GM12874 (cell line): ENCODE measurements around the gene CCDC91.

ENCODE experiments used
- TF ChIP-seq, protein P1 (sequence below): IDR thresholded peaks from 2 replicates; pipeline ENCODE4 v1.5.1; 2011; ENCODE audit warnings: low read depth, mild to moderate bottlenecking, control low read depth, low read length, moderate library complexity; ENCODE audit not compliant: insufficient read depth

The CCDC91 gene

DNA sequence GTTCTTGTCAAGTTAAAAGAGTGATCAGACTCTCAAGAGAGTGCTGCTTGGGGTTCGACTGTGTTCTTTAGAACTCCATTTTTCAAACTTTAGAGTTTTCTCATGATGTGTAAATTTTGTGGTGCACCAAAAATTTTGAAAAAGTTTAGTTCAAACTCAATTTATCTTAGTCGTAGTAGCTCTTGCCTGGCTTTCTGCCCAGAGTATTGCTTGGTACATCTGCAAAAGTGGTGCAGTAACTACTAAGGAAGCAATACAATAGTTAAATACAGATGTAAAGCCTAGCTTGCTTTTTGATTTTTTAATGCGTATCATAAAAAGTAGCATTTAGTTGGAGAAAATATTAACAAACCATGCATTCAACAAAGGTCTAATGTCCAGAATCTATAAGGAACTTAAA is 9.5 kb upstream of the CCDC91 start:
- TF ChIP-seq, protein P1, sequence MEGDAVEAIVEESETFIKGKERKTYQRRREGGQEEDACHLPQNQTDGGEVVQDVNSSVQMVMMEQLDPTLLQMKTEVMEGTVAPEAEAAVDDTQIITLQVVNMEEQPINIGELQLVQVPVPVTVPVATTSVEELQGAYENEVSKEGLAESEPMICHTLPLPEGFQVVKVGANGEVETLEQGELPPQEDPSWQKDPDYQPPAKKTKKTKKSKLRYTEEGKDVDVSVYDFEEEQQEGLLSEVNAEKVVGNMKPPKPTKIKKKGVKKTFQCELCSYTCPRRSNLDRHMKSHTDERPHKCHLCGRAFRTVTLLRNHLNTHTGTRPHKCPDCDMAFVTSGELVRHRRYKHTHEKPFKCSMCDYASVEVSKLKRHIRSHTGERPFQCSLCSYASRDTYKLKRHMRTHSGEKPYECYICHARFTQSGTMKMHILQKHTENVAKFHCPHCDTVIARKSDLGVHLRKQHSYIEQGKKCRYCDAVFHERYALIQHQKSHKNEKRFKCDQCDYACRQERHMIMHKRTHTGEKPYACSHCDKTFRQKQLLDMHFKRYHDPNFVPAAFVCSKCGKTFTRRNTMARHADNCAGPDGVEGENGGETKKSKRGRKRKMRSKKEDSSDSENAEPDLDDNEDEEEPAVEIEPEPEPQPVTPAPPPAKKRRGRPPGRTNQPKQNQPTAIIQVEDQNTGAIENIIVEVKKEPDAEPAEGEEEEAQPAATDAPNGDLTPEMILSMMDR, result no peak

DNA sequence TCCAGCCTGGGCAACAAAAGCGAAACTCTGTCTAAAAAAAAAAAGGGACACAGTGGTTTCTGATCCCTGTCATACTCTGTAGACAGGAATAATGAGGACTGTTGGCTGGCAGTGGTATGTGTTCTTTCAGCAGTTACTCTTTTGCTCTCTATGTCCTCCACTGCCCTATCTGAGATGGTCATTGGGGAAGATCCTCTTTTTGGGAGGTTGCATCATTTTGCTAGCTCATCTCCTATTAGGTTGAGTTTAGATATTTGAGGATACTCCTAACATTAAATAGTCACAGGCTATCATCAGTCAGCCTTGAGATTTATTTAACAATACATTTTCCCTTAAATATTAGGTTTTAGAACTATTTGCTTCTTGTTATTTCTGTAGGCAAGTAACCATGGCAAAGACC is 5.9 kb upstream of the CCDC91 start:
- TF ChIP-seq, protein P1, result no peak

DNA sequence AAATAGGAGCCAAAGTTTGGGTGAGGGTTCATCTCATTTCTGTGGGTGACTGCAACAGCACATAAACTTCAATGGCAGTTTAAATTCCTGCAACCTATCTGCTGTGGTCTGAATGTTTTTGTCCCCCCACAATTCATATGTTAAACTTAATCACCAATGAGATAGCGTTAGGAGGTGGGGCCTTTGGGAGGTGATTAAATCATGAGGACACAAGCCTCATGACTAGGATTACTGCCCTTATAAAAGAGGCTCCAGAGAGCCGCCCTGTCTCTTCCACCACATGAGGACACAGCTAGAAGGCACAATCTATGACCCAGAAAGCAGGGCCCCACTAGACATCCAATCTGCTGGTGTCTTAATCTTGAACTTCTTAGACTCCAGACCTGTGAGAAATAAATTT is 3.8 kb upstream of the CCDC91 start:
- TF ChIP-seq, protein P1, result no peak

DNA sequence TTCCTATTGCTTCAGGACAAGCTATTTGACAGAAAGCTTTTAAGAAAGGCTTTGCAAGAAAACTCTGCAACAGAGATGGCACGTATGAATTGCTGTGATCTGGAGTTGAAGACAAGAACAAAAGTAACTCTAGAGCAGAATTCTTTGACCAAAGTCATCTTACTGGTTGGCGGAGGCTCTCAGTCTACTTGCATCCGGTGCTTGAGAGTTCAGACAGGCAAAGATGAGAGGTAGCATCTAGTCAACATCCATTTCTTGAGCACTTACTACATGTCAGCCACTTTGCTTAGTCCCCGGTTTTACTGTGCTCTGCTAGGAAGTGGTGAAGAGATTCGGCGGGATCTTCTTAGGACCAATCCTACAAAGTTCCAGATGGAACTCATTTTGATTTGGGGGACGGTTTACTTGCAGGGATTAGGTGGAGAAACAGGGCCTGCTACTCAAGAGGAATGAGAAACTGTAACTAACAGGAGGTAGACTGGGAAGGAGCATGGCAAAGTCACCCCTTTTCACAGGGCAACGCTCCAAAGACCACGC is 404 bp upstream of the CCDC91 start:
- TF ChIP-seq, protein P1, result no peak

DNA sequence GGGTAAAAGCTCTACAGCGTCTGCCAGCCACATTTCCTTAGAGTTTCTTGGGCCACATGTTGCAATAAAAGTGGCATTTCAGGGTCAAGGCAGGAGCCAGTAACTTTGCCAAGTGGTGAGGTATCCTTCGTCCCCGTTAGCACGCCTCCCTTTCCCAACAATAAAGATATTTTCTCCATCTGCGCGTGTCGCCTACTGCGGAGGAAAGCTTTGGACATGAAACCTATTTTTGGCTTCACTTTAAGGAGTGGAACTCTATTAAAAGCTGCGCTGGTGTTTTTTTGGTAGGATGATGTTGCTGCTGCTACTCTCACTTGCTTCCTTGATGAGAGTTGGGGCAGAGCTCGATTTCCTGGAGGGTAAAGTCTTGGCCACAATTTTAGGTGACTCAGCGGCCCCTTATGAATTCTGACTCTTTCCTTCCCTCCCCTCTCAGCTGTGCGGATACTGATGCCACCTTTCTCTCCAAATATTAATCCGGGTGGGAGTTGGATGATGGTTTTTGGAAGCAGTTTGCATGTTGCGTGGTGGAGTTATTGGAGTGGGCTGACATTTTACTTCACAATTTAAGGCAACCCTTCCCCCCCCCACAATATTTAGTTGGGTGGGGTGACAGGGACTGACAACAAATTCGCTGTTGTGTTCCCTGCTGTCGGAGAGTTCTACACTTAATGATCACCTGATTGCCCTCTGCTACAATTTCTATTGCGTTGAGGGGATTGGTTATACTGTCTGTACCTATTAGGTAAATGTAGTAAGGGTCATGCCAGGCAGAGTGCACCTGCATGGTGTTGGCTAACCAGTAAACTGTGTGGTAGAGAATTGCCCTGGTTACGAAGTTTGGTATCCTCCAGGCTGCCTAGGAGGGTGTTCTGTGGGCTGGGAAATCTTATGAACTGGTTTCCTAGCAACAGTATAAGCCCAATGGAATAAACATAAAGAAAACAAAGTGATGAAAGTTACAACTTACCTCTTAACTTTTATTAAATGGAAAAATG is 1.1 kb downstream of the CCDC91 start:
- TF ChIP-seq, protein P1, result no peak

DNA sequence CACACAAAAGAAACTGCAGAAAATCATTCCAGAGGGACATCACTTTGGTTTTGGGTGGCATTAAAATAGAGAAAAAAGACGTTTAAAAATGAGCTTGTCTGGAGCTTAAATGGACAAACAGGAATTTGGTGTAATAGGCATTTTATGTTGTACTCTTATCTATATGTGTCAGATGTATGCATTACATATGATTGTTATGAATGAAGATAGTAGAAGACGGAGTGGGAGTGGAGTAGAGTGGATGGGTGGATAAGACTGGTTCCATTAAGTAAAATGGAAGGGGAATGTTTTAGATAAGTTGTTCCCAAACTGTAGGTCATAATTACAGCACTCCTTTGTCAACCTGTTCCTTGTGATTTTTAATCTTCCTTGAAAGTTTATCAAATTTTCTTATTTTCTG is 1.9 kb downstream of the CCDC91 start:
- TF ChIP-seq, protein P1, result no peak

DNA sequence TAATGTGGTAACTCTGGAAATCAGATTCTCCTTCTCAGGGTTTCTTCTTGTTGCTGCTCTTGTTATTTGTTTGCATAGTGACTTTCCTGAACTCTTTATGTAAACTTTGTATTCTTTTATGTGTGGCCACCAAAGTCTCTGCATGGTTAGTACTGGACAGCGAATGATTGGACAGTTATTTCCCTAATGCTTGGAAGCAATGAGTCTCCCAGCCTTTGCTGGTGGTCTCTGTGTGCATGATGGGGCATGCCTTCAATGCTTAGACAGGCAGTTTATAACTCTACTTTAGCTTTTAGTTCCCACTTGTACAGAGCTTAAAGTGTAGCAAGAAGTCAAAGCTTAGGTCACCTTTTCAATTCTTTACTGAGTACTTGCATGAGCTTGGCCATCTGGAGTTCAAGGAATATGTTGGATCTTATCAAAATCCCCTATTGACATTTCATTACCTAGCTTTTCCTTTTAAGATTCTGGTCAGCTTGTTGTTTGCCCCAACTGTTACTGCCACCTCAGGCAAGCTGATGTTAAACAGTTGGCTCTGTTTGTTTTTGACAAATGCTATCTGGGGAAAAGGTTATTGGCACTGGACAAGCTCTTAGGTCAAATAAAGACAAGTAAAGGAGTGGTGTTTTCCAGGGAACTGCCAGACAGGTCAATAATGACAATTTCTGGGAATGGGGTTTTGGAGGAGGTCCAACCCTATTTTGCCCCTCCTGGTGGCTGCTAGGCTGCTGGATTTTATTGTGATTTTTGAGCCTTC is 12.3 kb downstream of the CCDC91 start:
- TF ChIP-seq, protein P1, result no peak
